ENCODE measurements around the gene FNBP1L. TPM values are rescaled to one million over a fixed set of nuclear protein-coding genes. Genes with fewer than 3 reads are reported as not detected.

The FNBP1L gene
- total RNA-seq, 2 experiments from 2014 or later = 0.13 TPM

DNA sequence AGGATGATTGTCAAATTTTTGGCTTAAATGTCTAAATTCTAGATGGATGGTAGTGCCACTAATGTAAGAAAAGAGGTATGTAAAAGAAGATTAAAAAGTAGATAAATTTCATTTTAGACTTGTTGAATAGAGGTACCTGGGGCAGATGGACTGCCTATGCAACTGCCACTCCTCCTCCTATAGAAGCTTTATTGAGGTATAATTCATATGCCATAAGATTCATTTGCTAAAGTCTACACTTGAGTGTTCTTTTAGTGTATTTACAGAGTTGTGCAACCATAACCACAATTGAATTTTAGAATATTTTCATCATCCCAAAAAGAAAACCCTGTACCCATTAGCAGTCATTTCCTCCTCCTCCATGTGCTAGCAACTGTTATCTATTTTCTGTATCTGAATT lies 70.6 kb downstream of the FNBP1L start:
- Histone ChIP-seq H3K9me3 (ENCODE audit: low read length) (no peaks in the 10 kb centered on the region), H3K36me3 (ENCODE audit: insufficient read depth, low read length) (no peaks in the 10 kb centered on the region), H3K79me2 (ENCODE audit: insufficient read depth, low read depth, low read length) (no peaks in the 10 kb centered on the region), H3K4me2 (ENCODE audit: low read length) (no peak overlapping the region), H4K20me1 (ENCODE audit: insufficient read depth, low read length) (no peaks in the 10 kb centered on the region), H3K4me1 (ENCODE audit: insufficient read depth, low read length, poor library complexity, severe bottlenecking) (no peaks in the 10 kb centered on the region), H2AFZ (ENCODE audit: low read length) (no peak overlapping the region), H3K27ac (ENCODE audit: low read depth, low read length, poor library complexity, severe bottlenecking) (no peak overlapping the region), H3K4me3 (ENCODE audit: low read depth, low read length, poor library complexity, severe bottlenecking) (no peak overlapping the region), H3K9me2 (ENCODE audit: insufficient read depth, low read length) (no peaks in the 10 kb centered on the region)
- ChIA-PET CTCF (ENCODE audit: unreplicated experiment) (no interaction called here), POLR2A (interaction anchor here (1.3 kb wide), 1 partner anchor 43 kb away, joined by 4 read pairs; no protein-coding TSS in a partner anchor)
- DNase-seq (ENCODE audit: low spot score) = no peak
- TF ChIP-seq, protein P1, sequence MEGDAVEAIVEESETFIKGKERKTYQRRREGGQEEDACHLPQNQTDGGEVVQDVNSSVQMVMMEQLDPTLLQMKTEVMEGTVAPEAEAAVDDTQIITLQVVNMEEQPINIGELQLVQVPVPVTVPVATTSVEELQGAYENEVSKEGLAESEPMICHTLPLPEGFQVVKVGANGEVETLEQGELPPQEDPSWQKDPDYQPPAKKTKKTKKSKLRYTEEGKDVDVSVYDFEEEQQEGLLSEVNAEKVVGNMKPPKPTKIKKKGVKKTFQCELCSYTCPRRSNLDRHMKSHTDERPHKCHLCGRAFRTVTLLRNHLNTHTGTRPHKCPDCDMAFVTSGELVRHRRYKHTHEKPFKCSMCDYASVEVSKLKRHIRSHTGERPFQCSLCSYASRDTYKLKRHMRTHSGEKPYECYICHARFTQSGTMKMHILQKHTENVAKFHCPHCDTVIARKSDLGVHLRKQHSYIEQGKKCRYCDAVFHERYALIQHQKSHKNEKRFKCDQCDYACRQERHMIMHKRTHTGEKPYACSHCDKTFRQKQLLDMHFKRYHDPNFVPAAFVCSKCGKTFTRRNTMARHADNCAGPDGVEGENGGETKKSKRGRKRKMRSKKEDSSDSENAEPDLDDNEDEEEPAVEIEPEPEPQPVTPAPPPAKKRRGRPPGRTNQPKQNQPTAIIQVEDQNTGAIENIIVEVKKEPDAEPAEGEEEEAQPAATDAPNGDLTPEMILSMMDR (conservative IDR thresholded peaks at IDR 0.05; ENCODE audit: low read length) = no peak
- no peak for TF ChIP-seq EZH2phosphoT487 (IDR thresholded peaks at IDR 0.05; ENCODE audit: borderline replicate concordance, low read depth, low read length)
- intact Hi-C loops (cut with micrococcal nuclease; ENCODE audit: unreplicated experiment) = no loop called here
- no TSS peak for BruUV-seq (replicated peaks)

DNA sequence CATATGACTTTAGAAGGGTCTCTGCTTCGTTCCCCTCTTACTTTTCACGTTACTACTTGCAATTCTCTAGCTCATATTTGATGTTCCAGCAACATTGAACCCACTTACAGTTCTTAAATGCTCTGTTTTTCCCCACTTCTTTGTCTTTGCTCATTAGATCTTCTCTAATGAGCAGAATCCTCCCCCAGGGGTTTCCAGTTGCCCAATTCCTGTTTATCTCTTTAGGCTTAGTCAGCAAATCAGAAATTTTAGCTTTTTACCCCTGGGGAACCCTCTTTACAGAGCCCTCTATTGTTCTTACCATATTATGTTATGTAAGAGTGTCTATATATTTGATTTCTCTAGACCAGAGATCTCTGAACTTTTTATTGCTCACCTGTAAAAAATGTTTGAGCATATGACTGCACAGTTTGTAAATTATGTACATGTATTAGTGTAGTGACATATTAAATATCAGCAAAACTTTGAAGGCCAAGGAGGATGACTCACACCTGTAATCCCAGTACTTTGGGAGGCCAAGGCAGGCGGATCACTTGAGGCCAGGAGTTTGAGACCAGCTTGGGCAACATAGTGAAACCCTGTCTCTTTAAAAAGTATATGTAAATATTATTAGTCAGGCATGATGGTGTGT lies 71.4 kb downstream of the FNBP1L start:
- no peaks in the 10 kb centered on the region for H3K4me1 ChIP-seq (ENCODE audit: insufficient read depth, low read length, poor library complexity, severe bottlenecking)
- POLR2A ChIA-PET = interaction anchor here (0.6 to 1.3 kb wide), 2 partner anchors 44 to 1472 kb away, joined by 3 to 4 read pairs; no protein-coding TSS in a partner anchor
- H3K27ac ChIP-seq (ENCODE audit: low read depth, low read length, poor library complexity, severe bottlenecking) = no peak overlapping the region
- intact Hi-C loops (cut with micrococcal nuclease; ENCODE audit: unreplicated experiment) = no loop called here
- H3K4me3 ChIP-seq (ENCODE audit: low read depth, low read length, poor library complexity, severe bottlenecking) = no peak overlapping the region
- TF ChIP-seq, protein P1 (conservative IDR thresholded peaks at IDR 0.05; ENCODE audit: low read length) = no peak
- no peak for TF ChIP-seq EZH2phosphoT487 (IDR thresholded peaks at IDR 0.05; ENCODE audit: borderline replicate concordance, low read depth, low read length)
- H3K9me2 ChIP-seq (ENCODE audit: insufficient read depth, low read length) = no peaks in the 10 kb centered on the region
- H3K36me3 ChIP-seq (ENCODE audit: insufficient read depth, low read length) = no peaks in the 10 kb centered on the region
- H3K4me2 ChIP-seq (ENCODE audit: low read length) = no peak overlapping the region
- H3K79me2 ChIP-seq (ENCODE audit: insufficient read depth, low read depth, low read length) = no peaks in the 10 kb centered on the region
- DNase-seq (ENCODE audit: low spot score) = no peak
- H4K20me1 ChIP-seq (ENCODE audit: insufficient read depth, low read length) = no peaks in the 10 kb centered on the region
- no TSS peak for BruUV-seq (replicated peaks)
- H2AFZ ChIP-seq (ENCODE audit: low read length) = no peak overlapping the region
- H3K9me3 ChIP-seq (ENCODE audit: low read length) = no peaks in the 10 kb centered on the region
- CTCF ChIA-PET (ENCODE audit: unreplicated experiment) = no interaction called here

- no peak for TF ChIP-seq EZH2phosphoT487 (IDR thresholded peaks at IDR 0.05; ENCODE audit: borderline replicate concordance, low read depth, low read length)
- TF ChIP-seq, protein P1 (conservative IDR thresholded peaks at IDR 0.05; ENCODE audit: low read length) = no peak
- H3K79me2 ChIP-seq (ENCODE audit: insufficient read depth, low read depth, low read length) = no peaks in the 10 kb centered on the region
- H3K4me2 ChIP-seq (ENCODE audit: low read length) = no peak overlapping the region
- H3K36me3 ChIP-seq (ENCODE audit: insufficient read depth, low read length) = no peaks in the 10 kb centered on the region
- no peak overlapping the region for H3K4me3 ChIP-seq (ENCODE audit: low read depth, low read length, poor library complexity, severe bottlenecking)
- CTCF ChIA-PET (ENCODE audit: unreplicated experiment) = no interaction called here
- no peak overlapping the region for H2AFZ ChIP-seq (ENCODE audit: low read length)
- H3K9me2 ChIP-seq (ENCODE audit: insufficient read depth, low read length) = no peaks in the 10 kb centered on the region
- no peak for DNase-seq (ENCODE audit: low spot score)
- H3K27ac ChIP-seq (ENCODE audit: low read depth, low read length, poor library complexity, severe bottlenecking) = no peak overlapping the region
- no TSS peak for BruUV-seq (replicated peaks)
- no peaks in the 10 kb centered on the region for H3K9me3 ChIP-seq (ENCODE audit: low read length)
- no peaks in the 10 kb centered on the region for H3K4me1 ChIP-seq (ENCODE audit: insufficient read depth, low read length, poor library complexity, severe bottlenecking)
- POLR2A ChIA-PET = no interaction called here
- intact Hi-C loops (cut with micrococcal nuclease; ENCODE audit: unreplicated experiment) = no loop called here
- no peaks in the 10 kb centered on the region for H4K20me1 ChIP-seq (ENCODE audit: insufficient read depth, low read length)
Observed at GRCh38 chr1:93521618-93522017, 73.7 kb downstream of the FNBP1L start.

Data from OCI-LY7 (cell line).